Measurements from ENCODE around the gene LMO4.
A peak's percentile ranks its signal among the peaks of the same experiment; 100 is the strongest.

Gene LMO4, protein sequence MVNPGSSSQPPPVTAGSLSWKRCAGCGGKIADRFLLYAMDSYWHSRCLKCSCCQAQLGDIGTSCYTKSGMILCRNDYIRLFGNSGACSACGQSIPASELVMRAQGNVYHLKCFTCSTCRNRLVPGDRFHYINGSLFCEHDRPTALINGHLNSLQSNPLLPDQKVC

DNA sequence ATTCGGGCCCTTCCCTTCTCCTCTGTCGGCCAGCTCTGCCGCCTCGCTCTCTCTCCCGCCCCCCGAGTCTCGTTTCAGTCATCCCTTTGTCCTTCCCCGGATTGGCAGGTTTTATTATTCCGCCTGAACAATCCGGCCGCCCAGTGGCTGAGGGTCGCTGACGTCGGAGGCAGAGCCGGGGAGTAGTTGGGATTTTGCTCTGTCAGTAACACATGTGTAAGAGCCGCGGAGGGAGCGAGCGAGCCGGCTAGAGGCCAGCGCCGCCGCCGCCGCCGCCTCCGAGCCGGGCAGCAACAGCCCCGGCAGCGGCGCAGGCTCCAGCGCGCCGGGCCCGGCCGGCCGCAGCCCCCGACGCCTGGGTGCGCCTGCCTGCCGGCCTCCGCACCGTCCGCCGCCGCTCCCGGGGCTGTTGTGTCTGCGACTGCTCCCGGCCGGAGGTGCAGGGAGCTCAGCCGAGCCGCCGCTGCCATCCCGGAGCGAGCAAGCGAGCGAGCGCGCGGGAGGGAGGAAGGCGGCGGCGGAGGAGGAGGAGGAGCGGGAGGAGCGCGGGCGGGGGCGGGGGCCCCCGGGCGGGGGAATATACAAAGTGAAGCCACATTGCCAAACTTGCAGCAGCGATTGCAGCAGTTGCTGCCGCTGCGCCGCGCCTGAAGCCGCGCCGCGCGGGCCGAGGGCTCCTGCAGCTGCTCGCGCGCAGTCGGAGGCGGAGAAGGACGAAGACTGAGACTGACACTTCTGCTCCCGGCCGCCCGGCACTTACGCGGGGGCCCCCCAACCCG is at the start of gene LMO4:
TSS of gene LMO4 (plus strand) at position 609 of the 779 bp plus-strand sequence. CDS start 3,136 bp downstream, outside the sequence.
- DNase-seq: peak; percentile 93

DNA sequence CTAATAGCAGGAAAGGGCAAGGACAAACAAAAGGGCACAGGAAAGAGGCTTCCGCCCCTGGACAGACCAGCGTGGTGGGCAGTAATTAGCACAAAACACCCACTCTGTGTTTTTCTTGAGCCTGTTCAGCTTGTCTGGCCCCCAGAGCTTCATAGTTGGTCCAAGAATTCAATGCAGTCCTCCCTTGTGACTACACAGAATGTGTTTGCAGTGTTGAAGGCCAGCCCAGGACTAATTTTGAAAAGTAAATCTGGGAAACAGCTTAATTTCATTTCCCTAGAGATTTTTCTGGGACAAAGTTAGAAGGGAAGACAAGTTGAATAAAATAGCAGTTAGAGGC is 49.2 kb upstream of the LMO4 start:
- no peak for DNase-seq

DNA sequence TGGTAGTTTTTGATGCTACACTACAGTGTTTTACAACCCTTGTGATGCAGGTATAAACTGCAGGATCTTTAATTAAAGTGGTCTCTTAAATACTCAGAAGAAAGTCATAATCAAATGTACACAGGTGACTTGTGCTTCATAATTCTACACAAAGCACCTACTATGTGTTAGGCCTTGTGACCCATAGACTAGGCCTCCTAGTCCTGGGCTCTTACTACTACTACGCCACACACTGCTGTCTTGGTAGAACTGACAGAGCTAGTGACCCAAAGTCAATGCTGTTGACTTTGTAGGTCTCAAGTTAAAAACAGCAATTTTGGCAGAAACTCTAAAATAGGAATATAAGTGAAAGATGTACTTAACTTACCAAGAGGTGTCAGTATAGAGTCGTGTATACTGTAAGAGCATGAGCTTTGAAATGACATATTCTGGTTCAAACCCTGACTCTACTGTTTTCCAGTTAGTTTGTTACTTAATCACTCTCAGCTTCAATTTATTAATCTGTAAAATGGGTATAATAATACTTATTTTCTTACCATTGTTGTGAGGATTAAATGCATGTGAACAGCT is 48.6 kb upstream of the LMO4 start:
- DNase-seq: no peak

DNA sequence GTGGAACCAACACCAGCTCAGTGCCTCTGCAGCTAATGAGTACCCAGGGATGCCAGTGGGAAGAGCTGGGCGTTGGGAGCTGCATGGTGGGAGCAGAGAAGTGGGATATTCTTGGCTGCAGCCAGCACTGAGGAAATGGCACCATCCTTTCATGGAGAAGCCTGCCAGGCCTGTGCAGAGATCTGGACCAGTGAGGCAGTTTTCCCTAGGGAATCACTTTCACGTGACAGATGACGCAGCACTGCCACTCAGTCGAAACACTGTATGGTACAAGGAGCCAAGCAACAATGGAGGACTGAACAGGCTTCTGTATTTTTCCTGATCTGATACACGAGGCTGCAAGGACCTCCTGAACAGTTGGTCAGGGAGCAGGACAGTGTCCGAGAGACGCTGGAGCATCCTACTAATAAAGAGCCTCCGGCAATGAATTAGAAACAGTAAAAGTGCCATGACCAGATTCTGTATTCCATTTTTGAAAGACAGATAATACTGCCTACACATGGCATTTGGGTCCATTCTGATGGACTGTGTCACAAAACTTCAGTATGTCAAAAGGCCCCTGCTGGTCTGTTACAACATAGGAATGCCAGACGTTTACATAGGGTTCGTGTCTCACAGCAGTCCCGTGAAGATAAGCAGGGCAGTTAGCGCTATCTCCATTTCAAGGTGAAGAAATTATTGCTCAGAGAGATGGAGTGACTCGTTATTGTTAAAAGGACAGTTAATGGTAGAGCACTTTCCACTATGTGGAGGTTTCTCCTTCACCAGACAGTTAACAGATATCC is 44.0 kb upstream of the LMO4 start:
- DNase-seq: no peak

DNA sequence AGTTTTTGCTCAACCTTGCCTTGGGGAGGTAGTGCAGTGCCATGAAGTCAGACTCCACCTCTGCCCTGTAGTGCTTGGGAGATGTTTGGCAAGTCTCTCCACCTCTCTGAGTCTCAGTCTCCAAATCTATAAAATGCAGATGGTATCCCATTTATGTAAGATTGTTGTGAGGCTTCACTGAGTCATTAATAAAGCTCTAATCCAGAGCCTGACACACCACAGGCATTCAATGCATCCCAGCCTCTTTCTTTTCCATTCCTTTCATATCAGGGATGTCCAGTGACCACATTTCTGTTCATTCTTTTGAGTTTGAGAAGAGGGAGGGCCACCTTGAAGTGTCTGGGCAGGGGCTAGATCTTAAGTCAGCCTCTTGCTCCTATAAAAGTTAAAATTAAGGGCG is 37.6 kb upstream of the LMO4 start:
- DNase-seq: no peak

DNA sequence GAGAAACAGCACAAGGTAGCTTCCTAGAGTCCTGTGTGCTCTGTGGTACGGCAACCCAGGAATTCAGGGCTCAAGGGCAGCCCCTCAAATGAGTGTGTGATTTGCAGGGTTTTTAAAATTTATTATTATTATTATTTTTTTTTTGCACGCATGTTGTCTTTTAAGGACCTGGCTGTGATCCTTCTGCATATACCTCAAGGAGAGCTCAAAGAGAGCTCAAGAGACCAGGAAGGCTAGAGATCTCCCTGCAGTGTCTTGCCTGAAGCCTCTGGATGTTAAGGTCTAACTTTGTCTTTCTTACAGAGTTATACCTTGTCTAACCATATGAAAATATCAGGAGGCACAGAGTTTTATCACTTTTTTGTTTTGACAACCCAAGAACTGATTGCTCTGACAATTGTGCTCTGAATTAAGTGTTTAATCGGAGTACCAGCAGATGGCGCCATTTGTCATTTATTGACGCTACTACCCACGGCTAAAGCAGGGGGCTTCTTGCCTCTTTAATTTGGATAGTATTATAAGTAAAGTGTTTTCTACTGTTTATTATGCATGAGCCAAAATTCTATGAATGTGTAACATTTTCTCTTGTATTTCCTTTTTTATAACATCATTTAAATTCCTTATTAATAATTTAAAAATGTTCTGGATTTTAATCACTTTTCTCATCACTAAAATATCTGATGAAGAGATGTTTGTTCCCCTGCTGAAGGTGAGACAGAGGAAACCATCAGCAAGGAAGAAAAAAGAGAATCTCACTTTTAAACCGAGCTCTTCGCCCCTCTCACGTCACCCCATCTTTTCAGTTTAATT is 35.8 kb upstream of the LMO4 start:
- no peak for DNase-seq

DNA sequence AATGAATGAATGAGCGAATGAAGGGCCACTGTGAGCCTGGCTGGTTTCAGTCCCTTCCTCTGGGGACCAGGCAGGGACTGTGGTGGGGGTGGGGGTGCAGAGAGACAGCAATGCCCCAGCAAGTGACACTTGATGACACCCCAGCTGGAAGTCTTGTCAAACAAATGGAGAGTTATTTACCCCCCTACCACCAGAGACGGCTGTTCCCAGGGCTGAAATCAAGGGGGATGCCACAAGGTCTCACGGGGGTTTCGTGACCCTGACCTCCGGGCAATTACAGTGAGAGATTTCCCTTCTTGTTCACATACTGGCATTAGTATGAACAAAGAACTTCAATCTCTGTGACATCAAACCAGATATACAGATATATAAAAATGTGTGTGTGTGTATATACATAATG is 34.0 kb upstream of the LMO4 start:
- DNase-seq: no peak

DNA sequence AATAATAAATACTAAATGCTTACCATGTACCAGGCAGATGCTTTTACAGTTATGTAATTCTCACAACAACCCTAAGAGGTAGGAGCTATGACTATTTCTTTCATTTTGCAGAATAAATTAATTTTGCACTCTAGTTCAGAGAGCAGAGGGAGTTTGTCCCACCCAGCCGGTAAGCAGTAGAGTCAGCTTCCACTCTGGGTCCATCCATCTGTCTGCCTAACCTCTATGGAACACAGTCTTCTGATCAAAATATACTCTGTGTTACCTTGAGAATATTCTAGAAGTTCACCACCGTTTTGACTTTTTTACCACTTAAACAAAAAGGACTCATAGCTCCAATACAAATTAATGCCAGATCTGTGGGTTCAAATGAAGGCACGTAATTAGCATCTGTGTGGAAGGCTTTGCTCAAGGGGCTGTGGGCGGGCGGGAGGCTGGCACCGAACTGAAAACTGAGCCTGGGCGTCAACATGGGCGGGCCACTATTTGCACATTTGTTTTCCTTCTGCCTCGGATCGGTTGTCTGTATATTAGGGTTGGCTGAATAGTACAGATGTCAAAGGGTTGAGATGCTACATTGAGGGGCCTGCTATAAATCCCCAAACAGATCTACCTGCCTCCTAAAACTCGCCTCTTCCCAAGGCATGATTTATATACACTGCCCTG is 33.1 kb upstream of the LMO4 start:
- no peak for DNase-seq

DNA sequence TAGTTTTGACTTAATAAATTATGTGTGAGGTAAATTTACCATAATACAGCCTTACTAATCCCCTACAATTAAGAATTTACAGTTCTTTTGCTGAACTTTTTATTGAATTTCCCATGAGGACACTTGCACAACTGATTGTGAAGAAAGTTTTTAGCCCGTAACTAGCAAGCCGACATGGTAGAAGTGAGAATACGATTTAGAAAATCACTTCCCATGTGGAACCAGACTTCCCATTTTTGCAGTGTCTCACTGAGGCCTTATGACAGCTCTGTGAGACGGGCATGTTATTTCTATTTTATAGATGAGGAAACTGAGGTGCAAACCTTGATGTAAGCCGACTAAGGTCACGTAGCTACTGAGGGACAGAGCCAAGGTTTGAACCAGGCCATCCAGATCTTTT is 32.5 kb upstream of the LMO4 start:
- DNase-seq: no peak

DNA sequence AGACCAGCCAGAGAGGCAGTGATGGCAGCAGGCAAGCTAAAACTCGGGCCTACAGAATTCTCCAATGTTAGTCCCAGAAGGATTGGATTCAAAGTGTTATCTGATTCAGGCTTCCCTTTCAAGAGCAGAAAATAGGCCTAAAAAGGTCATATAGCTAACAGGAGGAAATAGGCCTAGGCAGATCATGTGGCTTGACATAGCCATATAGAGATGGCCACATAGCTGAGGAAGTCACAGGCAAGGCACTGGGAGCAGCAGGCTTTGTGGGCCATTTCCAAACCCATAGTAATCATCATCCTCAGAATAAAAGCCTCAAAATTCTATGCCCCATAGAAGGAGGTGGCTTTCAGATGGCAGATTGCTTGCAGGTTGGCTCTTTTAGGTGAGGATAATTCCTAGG is 29.0 kb upstream of the LMO4 start:
- DNase-seq: no peak

DNA sequence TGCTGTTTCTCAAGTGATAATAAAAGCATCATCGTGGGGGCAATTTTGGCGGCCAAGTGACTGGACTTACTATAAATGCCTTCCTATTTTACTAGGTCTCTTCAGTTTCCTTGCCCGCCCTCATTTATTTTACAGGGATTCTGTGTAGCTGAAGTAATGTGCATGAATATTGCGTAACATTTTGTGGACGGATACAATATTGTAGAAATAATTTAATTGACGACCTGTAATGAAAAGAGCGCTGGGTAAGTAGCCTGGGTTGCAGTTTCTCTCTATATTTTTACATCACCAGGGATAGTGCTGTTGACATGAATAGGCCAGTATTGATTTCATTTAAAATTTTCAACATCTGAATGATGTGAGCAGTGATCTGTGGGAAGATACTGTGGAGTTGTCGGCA is 28.1 kb upstream of the LMO4 start:
- no peak for DNase-seq

DNA sequence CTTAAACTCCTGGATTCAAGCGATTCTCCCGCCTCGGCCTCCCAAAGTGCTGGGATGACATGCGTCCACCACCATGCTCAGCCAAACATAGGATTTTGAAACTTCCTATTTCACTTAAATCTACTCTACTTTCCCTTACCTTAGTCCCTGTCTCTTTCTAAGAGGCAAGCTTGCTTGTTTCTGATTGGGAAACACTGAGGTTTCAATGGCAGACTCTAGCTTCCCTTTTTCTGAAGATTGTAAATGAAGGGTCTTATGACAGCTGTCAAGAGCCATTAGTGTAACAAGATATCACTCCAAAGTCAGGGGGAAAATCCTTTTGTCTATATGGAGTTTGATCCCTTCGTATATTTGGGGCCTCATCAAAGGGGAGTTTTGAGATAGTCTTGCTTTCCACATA is 23.5 kb upstream of the LMO4 start:
- no peak for DNase-seq

DNA sequence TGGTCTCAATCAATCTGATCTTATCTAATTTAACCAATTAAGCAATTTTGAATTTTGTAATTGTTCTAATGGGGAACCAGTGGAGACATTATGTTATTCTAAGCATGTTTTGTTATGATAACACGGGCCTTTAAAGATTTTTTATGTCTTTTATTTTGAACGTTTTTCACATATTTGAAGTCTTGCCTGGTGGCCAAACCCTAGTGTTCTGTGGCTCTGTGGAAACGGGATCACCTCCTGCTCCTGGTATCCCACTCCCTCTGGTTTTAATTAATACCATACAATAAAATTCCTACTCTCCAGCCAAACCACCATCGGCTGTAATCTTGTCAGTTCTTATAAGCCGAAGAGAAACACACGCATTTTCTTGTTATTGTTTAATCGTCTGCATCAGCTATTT is 22.9 kb upstream of the LMO4 start:
- no peak for DNase-seq

DNA sequence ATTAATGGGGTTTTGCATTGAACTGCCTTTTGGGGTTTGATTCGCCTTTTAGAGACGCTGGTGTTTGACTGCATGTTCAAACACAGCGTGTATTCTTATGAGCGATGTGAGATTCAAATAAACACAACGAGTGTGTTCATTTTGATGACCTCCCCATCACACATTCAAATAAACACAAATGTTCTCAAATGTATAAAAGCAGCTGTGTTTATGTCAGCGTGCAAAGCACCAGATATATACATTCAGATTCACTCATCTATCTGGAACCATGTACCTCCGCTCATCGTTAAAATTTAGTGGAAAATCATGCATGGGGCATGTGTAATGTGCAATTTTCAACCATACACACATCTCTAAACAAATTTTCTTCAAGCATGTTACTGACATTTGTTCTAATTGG is 21.4 kb upstream of the LMO4 start:
- DNase-seq: no peak

DNA sequence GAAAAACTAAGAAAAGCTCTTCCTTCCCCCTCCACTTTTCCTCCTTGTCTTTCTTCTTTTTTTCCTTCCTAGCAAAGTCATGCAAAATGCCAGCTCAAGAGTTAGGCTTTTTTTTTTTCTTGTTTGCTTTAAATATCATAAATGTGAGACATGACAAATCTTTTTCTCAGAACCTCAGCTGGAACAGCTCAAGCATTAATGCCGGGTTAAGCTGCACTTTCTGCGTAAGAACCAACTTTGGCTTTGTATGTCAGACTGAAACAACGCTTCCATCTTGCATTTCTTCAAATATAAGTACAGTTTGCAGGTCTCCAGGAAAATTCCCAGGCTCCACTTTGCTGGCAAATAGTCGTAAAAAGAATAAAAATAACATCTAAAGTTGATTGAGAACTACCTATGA is 20.7 kb upstream of the LMO4 start:
- DNase-seq: no peak

DNA sequence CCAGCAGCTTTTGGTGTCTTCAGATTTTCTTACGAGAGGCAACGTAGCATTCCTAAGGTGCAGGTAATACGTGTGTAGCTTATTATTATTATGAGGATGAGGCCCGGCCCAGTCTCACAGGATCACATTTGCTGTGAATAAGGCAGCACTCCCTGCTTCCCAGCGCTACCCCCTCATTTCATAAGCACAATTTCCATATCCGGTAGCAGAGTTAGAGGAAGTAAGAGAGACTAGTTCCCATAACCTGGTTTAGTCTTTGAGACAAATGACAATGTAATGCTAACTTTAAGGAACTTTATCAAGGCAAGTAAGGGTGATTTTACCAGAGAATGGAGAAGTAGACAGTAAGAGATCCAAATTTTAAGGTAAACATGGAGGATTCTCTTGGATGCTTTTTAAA is 14.6 kb upstream of the LMO4 start:
- no peak for DNase-seq

DNA sequence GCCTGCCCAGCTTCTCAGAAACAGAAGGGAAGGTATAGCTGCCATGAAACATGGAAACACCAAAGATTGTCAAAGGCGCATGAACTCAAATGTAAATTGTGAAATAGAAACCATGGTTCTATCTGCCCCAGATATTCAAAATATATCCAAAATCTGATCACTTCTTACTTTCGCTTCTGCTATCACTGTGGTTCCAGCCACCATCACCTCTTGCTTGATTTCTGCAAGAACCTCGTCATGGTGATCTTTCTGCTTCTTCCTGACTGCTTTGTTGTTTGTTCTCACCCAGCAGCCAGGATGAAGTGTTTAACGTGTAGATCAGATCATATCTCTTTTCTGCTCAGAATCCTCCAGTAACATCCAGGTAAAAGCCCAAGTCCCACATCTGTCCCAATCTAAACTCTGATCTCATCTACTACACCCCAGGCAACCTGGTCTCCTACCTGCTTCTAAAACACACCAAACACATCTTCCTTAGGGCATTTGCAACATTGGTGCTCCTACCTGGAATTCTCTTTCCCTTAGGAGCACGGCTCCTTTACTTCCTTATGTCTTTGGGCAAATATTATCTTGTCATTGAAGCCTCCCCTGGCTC is 10.5 kb upstream of the LMO4 start:
- DNase-seq: no peak

DNA sequence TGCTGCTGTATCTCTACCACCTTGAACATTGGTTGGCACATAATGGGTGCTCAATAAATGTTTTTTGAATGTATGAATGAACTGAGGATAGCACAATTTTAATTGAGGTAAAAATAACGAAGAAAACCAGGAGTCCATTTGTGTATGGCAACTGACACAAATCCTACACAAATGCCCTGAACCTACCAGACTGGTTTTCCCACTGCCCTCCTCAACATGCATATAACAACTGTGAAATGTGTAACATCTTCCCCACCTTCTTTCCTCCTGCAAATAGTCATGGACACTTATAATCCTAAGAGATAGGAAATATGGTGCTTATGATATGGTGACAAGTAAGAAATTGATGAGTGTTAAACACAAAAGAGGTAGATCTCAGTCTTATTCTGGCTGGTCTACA is 9.9 kb upstream of the LMO4 start:
- DNase-seq: no peak

DNA sequence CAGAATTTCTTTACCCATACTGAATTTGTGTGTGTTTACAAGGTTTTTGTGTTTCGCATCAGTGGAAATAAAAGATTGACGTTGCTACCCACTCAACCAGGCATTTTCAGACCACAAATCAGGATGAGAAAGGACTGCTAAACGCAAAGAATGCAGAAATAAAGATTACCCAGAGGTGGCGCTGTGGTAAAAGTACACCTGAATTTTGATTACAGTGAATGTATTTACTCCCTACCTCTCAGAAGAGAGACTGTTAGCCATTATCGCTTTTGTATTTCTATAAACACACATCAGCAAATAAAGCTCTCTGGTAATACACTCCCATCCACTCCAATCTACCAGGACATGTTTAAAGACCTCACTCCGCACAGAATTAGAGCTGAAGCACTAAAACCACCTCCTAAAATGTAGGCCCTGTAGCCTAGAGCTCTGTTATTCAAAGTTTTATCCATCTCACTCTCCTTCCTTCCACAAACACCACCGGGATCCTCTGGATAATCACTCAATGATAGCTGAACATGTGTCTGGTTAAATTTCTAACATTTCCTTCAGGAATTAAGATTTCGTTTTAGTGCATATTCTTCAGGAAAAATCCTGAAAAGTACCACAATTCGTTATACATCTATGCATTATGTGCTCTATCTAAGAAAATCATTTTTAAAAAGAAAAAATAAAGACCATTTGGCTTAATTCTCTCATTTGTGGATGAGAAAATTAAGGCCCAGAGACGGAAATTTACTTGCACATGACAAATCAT is 2.5 kb upstream of the LMO4 start:
- DNase-seq: peak; percentile 14

DNA sequence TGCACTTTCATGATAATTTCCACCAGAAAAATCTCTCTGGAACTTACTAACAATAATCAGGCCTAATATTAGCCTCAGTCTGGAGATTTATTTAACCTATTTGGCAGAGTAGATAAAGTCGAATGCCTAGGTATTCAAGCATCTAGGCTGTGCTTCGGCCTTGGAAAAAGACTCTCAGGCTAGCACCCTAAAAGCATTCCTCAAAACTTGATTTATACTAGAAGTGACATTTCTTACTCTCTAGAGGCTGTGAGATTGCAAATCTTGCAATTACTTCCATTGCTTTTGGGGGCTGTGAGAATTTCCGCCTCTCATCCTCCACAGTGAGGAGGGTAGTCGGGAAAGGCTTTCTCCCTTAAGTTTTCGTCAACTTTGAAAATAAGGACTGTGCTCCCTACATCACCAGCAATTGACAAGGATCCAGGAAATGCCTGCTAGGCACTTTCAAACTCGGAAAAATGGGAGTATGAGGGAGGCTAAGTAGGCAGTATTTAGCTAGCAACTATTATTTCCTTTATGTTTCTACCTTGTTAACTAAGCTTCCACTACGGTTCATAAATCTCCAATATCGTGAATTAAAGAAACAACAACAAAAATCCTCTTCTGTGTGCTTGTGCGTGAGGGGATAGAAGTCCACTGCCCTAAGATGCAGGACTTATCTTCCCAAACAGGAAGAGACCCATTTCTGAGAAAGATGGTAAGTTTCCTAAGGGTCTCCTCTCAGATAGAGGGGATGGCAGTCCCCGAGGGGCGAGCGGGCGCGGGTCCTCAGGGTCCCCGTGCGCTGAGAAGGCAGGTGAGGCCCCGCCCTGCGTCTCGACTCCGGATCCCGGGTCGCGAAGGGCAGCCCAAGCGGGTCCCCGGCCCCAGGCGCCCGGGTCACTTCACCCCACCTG is 1.1 kb upstream of the LMO4 start:
- no peak for DNase-seq

All from T1000 (cell line).